HG03565 (cell line): ENCODE measurements around the gene PRTG.
"Not testable (repeated sequence)": the region's sequence is repeated elsewhere in the genome, so short reads cannot be mapped to it uniquely, and the experiment has no call there.

ENCODE experiments used
- ATAC-seq: cut with Tn5 transposase; IDR thresholded peaks from one replicate; pipeline ENCODE4 v1.9.1; 2021; ENCODE audit warnings: mild to moderate bottlenecking, moderate library complexity; ENCODE audit not compliant: unreplicated experiment

The PRTG gene

GRCh38 chr15:55743729-55744655 lies 1.0 kb upstream of the PRTG start:
- ATAC-seq = no peak

- no peak for ATAC-seq
Measured at GRCh38 chr15:55742498-55742926, 440 bp downstream of the PRTG start.

GRCh38 chr15:55741833-55742497 lies 987 bp downstream of the PRTG start:
- no peak for ATAC-seq

- ATAC-seq = no peak
Measured at GRCh38 chr15:55740981-55741832, 1.7 kb downstream of the PRTG start.

GRCh38 chr15:55740359-55740878 lies 2.5 kb downstream of the PRTG start:
- ATAC-seq = no peak

- ATAC-seq = no peak
Measured at GRCh38 chr15:55739641-55740040, 3.3 kb downstream of the PRTG start.

- no peak for ATAC-seq
Measured at GRCh38 chr15:55738715-55739114, 4.2 kb downstream of the PRTG start.

- ATAC-seq = no peak
Measured at GRCh38 chr15:55737373-55737772, 5.6 kb downstream of the PRTG start.

GRCh38 chr15:55736756-55737155 lies 6.2 kb downstream of the PRTG start:
- ATAC-seq = no peak

- ATAC-seq = no peak
Measured at GRCh38 chr15:55734641-55735040, 8.3 kb downstream of the PRTG start.

- ATAC-seq = not testable (repeated sequence)
Measured at GRCh38 chr15:55733461-55733860, 9.5 kb downstream of the PRTG start.

- ATAC-seq = no peak
Measured at GRCh38 chr15:55721554-55722185, 21.3 kb downstream of the PRTG start.

GRCh38 chr15:55715355-55716076 lies 27.4 kb downstream of the PRTG start:
- no peak for ATAC-seq

- no peak for ATAC-seq
Measured at GRCh38 chr15:55714064-55714463, 28.9 kb downstream of the PRTG start.

GRCh38 chr15:55712363-55712762 lies 30.6 kb downstream of the PRTG start:
- ATAC-seq = no peak

- ATAC-seq = no peak
Measured at GRCh38 chr15:55710286-55710685, 32.7 kb downstream of the PRTG start.

- ATAC-seq = no peak
Measured at GRCh38 chr15:55709458-55709857, 33.5 kb downstream of the PRTG start.

GRCh38 chr15:55708720-55709119 lies 34.2 kb downstream of the PRTG start:
- no peak for ATAC-seq

- no peak for ATAC-seq
Measured at GRCh38 chr15:55707951-55708350, 35.0 kb downstream of the PRTG start.

- ATAC-seq = no peak
Measured at GRCh38 chr15:55707518-55707917, 35.4 kb downstream of the PRTG start.
